ENCODE measurements around the gene LYST.

DNA sequence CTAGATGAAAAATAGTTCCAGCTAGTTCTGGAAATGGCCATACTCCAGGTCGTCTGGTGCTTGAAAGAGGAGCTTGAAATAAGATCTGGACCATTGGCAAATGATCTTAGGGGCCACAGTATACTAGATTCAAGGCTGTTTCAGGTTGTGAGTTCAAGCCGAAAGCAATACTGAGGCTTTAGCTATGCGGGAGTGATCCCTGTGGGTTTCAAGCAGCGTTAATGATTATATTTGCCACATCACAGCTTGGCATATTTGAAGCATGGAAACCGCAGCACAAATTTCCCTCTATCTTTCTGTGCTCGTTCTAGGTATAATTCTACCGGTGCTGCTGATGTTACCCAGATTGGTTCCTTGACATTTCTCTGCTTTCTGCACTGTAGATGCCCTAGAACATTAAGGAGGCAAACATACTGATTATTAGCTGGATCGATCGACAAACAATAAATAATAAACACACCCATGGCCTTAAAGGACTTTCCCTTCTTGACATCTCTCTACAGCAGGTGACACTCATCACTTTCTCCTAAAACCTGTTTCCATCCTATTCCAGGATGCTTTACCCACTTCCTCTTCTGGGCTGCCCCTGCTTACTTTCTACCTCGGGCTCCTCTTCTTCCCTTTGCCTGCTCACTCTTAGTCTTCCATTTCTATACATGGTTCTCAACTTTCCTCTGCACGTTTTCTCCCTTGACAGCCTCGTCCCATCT is 40.6 kb upstream of the LYST start:
- no peak for TF ChIP-seq POLR2AphosphoS5 (IDR thresholded peaks at IDR 0.05)
- no peak for TF ChIP-seq POLR2A (IDR thresholded peaks at IDR 0.05)

Measured in sigmoid colon (tissue), 4 donors.